Suppressor macrophage (primary cell): Measurements from ENCODE around the gene MFSD2A.
"Not testable (repeated sequence)": the region's sequence is repeated elsewhere in the genome, so short reads cannot be mapped to it uniquely, and the experiment has no call there.

Experiments used
- DNase-seq, 4 experiments: peaks; one replicate each; pipeline ENCODE4 v3.0.0-alpha.2; 2020 to 2022

Gene MFSD2A

DNA sequence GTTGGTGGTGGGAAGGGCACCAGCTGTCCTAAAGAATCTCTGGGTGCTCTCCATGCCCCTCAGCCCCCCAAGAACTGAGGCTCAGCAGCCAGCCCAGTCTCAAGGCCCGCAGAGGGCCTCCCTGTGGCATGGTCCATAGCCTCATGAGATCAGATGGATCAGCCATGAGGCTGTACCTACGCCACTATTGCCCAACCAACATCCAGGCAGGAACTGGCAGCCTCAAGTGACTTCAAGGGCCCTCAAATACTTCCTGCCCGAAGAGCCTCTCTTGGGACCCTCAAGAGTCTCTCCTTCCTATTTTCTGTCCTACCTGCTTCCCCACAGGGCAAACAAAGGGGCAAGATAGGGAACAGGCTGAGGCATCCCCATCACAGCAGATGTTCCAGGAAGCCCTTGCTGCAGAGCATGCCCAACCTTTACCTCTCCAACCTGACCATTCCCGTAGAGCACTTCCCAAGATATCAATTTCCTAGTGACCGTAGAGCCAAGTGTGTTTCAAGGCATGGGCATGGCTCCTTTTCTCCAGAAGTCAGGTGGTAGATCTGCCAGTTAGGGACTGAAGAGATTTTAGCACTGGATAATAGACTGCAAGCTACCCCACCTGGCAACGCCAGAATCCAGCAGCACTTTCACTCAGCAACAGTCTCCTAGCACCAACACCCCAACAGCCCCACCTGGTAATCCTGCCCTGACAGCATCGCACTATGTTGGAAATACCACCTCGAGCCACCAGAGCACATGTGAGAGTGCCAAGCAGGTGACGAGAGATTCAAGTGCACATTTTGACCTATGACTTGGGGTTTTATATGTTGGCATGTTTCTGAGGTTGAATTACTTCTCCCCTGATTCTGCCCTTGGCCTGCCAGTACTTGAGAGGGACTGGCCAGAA lies 13.7 kb upstream of the MFSD2A start:
- peak in 1 of 4 experiments; percentile 34 for DNase-seq

GRCh38 chr1:39943471-39944290 lies 11.3 kb upstream of the MFSD2A start:
- peak in 1 of 4 experiments; percentile 1 for DNase-seq

- DNase-seq = no peak
Measured at GRCh38 chr1:39944410-39945112, 10.4 kb upstream of the MFSD2A start.

DNA sequence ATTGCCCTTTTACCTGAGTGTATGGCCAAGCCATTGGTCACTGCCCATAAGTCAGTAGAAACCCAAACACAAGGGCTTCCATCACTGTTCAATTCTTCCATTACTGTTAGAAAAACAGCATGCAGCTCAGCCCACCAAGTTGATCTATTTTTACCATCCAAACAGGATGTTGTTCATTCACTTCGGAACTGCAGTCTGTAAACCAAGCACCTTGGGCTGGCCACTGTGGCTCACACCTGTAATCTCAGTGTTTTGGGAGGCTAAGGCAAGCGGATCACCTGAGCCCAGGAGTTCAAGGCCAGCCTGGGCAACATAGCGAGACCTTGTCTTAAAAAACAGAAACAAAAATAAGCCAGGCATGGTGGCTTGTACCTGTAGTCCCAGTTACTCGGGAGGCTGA lies 8.7 kb upstream of the MFSD2A start:
- no peak for DNase-seq

- DNase-seq = no peak
Measured at GRCh38 chr1:39947260-39947659, 7.7 kb upstream of the MFSD2A start.

- DNase-seq = no peak
Measured at GRCh38 chr1:39949891-39950290, 5.1 kb upstream of the MFSD2A start.

GRCh38 chr1:39951926-39952325 lies 3.0 kb upstream of the MFSD2A start:
- DNase-seq = peak in 3 of 4 experiments; percentile 49 to 58 (median 53)

GRCh38 chr1:39952359-39953110 lies 2.4 kb upstream of the MFSD2A start:
- DNase-seq = peak in 1 of 4 experiments; percentile 31

- DNase-seq = peak; percentile 70 to 84 (median 78)
Measured at GRCh38 chr1:39954324-39954869, 548 bp upstream of the MFSD2A start.

DNA sequence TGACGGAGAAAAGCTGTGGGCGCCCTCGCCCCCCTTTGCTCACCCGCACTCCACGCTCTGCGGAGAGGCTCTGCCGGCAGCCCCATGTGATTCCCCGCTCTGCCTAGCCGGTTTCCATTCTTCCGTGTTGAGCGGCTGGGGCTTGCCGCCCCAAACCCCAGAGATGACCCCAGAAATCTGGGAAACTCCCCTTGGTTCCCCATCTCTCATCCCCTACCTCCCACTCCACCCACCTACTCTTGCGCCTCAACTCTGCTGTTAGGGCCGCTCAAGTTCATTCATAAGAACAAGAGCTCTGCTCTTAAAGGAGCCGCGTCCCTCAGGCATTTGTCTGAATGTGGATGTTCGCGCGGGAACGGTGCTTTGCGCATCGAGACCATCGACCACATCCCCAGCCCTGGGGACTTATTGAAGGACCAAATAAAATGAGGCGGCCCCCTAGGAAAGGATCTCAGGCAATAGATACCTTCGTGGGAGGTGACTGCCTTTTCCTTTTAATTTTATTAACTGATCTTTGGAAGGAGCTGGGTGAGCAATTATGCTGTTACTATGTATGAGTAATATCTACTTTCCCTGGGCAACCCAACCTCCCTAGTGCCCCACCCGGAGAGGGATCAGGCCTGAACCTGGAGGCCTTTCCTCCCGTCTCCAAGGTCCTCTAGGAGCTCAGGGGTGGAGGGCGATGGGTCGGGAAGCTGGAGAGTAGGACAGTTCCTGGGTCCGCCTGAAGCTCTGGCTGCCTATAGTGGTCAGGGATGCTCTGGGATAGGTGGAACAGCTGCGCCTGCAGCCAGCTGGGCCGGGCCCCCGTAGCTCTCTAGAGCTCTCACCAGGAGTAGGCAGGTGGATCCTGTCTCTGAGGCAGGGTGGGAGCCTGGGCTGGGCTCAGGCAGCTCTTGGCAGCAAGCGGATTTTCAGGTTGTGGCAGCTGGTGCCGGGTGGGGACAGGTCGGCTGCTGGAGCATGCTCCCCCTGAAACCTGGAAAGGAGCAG lies 898 bp downstream of the MFSD2A start:
- peak; percentile 74 to 87 (median 85) for DNase-seq

GRCh38 chr1:39957299-39958015 lies 2.5 kb downstream of the MFSD2A start:
- DNase-seq = no peak

- DNase-seq = peak; percentile 40 to 73 (median 72)
Measured at GRCh38 chr1:39958403-39959200, 3.7 kb downstream of the MFSD2A start.

- no peak for DNase-seq
Measured at GRCh38 chr1:39959651-39960333, 4.8 kb downstream of the MFSD2A start.

DNA sequence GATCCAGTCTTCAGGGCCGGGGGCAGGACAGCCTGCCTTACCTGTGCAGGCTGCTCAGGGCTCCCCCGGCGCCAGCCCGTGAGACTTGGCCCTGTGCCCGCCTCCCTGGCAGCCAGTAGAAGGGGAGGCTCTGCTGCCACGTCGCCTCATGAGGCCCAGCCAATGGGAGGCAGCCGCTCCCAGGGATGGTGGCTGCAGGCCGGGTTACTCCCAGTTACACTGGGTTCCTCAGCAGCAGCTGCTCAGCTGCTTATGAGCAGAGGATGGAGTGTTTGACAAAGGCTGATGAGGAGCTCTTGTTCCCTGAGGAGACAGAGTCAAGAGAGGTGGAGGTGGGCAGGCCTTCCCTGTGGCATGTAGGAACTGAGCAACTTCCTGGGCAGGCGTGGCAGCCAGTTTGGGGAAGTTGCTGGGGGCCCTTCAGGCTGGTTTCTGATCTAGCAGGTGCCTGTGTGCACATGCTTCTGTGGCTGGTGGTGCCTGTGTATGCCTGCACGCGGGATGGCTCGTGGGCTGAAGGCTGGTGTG lies 5.5 kb downstream of the MFSD2A start:
- peak; percentile 76 to 87 (median 82) for DNase-seq

DNA sequence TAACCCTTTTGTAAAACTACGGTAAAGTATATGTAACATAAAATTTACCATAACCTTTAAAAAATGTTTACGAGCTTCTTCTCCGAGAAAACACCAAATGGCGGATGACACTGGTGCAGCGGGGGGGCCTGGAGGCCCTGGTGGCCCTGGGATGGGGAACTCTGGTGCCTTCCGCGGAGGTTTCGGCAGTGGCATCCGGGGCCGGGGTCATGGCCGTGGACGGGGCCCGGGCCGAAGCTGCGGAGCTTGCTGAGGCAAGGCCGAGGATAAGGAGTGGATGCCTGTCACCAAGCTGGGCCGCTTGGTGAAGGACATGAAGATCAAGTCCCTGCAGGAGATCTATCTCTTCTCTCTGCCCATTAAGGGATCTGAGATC lies 7.5 kb downstream of the MFSD2A start:
- DNase-seq = no peak

DNA sequence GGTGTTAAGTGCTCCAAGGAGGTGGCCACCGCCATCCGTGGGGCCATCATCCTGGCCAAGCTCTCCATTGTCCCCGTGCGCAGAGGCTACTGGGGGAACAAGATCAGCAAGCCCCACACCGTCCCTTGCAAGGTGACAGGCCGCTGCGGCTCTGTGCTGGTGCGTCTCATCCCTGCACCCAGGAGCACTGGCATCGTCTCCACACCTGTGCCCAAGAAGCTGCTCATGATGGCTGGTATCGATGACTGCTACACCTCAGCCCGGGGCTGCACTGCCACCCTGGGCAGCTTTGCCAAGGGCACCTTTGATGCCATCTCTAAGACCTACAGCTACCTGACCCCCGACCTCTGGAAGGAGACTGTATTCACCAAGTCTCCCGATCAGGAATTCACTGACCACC lies 8.0 kb downstream of the MFSD2A start:
- not testable (repeated sequence) for DNase-seq

- DNase-seq = no peak
Measured at GRCh38 chr1:39964552-39964951, 9.6 kb downstream of the MFSD2A start.

GRCh38 chr1:39965044-39965443 lies 10.1 kb downstream of the MFSD2A start:
- peak in 3 of 4 experiments; percentile 47 to 59 (median 54) for DNase-seq
